Panc1 (cell line): Measurements from ENCODE around the gene RBM6. TPM values are rescaled to one million over a fixed set of nuclear protein-coding genes. Genes with fewer than 3 reads are reported as not detected.

ENCODE experiments used
- ATAC-seq: fragments of 200-7000 bp; cut with Tn5 transposase; 2 replicates; pipeline ENCODE4 v1.9.1; 2020; ENCODE audit warnings: mild to moderate bottlenecking, moderate library complexity
- BruUV-seq: library from RNA; stranded (reverse); fragments of 400-500 nt; replicated peaks from 2 replicates; lab custom pipeline; 2021; lab: Mats Ljungman, UMichigan
- CTCF ChIA-PET: fragments of 300-600 bp; sonication (Branson Sonifier 250); formaldehyde crosslinking; loops from one replicate; lab custom pipeline; 2022; ENCODE audit warnings: antibody characterized with exemption; lab: Charles Lee
- POLR2A ChIA-PET: fragments of 300-600 bp; sonication (Branson Sonifier 250); formaldehyde crosslinking; loops from one replicate; lab custom pipeline; 2022; ENCODE audit warnings: antibody characterized with exemption; lab: Charles Lee
- DNase-seq: peaks from one replicate; pipeline ENCODE4 v3.0.0-alpha.2; 2010; ENCODE audit warnings: low read depth, low spot score
- H3K27ac ChIP-seq: 2 replicates; pipeline ENCODE4 v1.5.1; 2011; ENCODE audit warnings: mild to moderate bottlenecking, low read length, inconsistent platforms
- H3K27me3 ChIP-seq: fragments of 200-500 bp; sonication (Bioruptor generic); 2 replicates; pipeline ENCODE4 v1.6.0; 2014; ENCODE audit warnings: low read length, inconsistent platforms; ENCODE audit not compliant: control insufficient read depth, insufficient read depth
- H3K36me3 ChIP-seq: fragments of 200-500 bp; sonication (Bioruptor generic); 2 replicates; pipeline ENCODE4 v1.5.1; 2014; ENCODE audit warnings: inconsistent platforms, mild to moderate bottlenecking, low read length, moderate library complexity; ENCODE audit not compliant: control insufficient read depth, insufficient read depth
- H3K4me1 ChIP-seq: 2 replicates; pipeline ENCODE4 v1.5.1; 2011; ENCODE audit warnings: inconsistent platforms, mild to moderate bottlenecking, low read length, moderate library complexity; ENCODE audit not compliant: control insufficient read depth, insufficient read depth
- H3K4me3 ChIP-seq, 2 experiments: 2 replicates each; pipeline ENCODE4 v1.5.1; 2011 to 2012; ENCODE audit warnings: low read depth in 2 of 2, low read length in 2 of 2, mild to moderate bottlenecking in 2 of 2, inconsistent platforms in 1 of 2, moderate library complexity in 1 of 2
- H3K9me3 ChIP-seq: fragments of 200-500 bp; sonication (Bioruptor generic); 2 replicates; pipeline ENCODE4 v1.5.1; 2014; ENCODE audit warnings: low read depth, mild to moderate bottlenecking, inconsistent platforms, low read length, moderate library complexity; ENCODE audit not compliant: control insufficient read depth, insufficient read depth
- POLR2AphosphoS5 ChIP-seq: IDR thresholded peaks from 2 replicates; pipeline ENCODE4 v1.6.1; 2012; ENCODE audit warnings: mild to moderate bottlenecking, low read depth, low read length, moderate library complexity
- SIN3A ChIP-seq: IDR thresholded peaks from 2 replicates; pipeline ENCODE4 v1.6.1; 2012; ENCODE audit warnings: low read depth, mild to moderate bottlenecking, low read length, moderate library complexity, borderline replicate concordance; ENCODE audit not compliant: insufficient read depth
- TCF7L2 ChIP-seq: IDR thresholded peaks from 2 replicates; pipeline ENCODE4 v1.6.1; 2011; ENCODE audit warnings: mild to moderate bottlenecking, low read depth, low read length, inconsistent platforms
- in situ Hi-C: cut with HindIII; loops from 2 replicates; pipeline ENCODE4 v1.10.0; 2016; ENCODE audit warnings: low sequenced_read_pairs, low pct_unique_long_range_greater_than_20kb
- intact Hi-C: fragments of 100-400 bp; cut with micrococcal nuclease; formaldehyde crosslinking; loops from one replicate; pipeline ENCODE4 v1.10.0; 2022; ENCODE audit not compliant: unreplicated experiment
- total RNA-seq: library from RNA; stranded (reverse); gene quantifications from one replicate; pipeline ENCODE4 v1.2.1, GENCODE V29; 2021; ENCODE audit not compliant: unreplicated experiment
- TF ChIP-seq, protein P1 (sequence below), 2 experiments: IDR thresholded peaks; 2 replicates each; pipeline ENCODE4 v1.6.1; 2011 to 2012; ENCODE audit warnings: low read depth in 2 of 2, control low read depth in 1 of 2, low read length in 1 of 2, mild to moderate bottlenecking in 1 of 2, moderate library complexity in 1 of 2; ENCODE audit not compliant: insufficient read depth in 1 of 2
- TF ChIP-seq, protein P2 (sequence below): fragments of 450-650 bp; IDR thresholded peaks from 2 replicates; pipeline ENCODE4 v1.5.1; 2017; ENCODE audit warnings: mild to moderate bottlenecking

Gene RBM6
- total RNA-seq, 1 experiment from 2014 or later = 43.6 TPM

DNA sequence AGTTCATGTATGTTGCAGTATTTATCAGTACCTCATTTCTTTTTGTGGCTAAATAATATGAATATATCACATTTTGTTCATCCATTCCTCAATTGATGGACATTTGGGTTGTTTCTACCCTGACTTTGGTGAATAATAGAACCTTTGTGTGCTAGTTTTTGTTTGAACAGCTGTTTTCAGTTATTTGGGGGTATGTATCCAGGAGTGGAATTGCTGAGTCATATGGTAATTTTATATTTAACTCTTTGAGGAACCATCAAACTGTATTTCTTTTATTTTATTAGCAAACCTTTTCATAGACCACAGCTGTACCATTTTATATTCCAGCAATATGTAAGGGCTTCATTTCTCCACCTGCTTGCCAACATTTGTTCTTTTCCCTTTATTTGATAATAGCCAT is 110.4 kb downstream of the RBM6 start:
- no peak for DNase-seq

DNA sequence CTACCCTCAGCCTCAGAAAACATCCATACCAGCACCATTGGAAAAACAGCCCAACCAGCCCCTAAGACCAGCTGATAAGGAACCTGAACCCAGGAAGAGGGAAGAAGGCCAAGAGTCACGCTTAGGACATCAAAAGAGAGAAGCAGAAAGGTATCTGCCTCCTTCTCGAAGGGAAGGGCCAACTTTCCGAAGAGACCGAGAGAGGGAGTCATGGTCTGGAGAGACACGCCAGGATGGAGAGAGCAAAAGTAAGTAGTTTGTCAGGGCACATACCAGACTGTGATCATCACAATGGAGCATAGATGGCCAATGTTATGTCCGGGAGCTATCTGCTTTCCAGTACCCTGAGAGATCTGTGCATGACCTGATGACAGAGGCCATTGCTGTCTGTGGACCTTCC is 117.8 kb downstream of the RBM6 start:
- Histone ChIP-seq H3K36me3 (peaks cover 15% of the 10 kb centered on the region), H3K4me1 (no peaks in the 10 kb centered on the region), H3K9me3 (no peaks in the 10 kb centered on the region), H3K27ac (no peak overlapping the region), H3K4me3 (no peak overlapping the region), H3K27me3 (no peaks in the 10 kb centered on the region)
- ChIA-PET POLR2A (no interaction called here), CTCF (no interaction called here)
- TF ChIP-seq, protein P1, sequence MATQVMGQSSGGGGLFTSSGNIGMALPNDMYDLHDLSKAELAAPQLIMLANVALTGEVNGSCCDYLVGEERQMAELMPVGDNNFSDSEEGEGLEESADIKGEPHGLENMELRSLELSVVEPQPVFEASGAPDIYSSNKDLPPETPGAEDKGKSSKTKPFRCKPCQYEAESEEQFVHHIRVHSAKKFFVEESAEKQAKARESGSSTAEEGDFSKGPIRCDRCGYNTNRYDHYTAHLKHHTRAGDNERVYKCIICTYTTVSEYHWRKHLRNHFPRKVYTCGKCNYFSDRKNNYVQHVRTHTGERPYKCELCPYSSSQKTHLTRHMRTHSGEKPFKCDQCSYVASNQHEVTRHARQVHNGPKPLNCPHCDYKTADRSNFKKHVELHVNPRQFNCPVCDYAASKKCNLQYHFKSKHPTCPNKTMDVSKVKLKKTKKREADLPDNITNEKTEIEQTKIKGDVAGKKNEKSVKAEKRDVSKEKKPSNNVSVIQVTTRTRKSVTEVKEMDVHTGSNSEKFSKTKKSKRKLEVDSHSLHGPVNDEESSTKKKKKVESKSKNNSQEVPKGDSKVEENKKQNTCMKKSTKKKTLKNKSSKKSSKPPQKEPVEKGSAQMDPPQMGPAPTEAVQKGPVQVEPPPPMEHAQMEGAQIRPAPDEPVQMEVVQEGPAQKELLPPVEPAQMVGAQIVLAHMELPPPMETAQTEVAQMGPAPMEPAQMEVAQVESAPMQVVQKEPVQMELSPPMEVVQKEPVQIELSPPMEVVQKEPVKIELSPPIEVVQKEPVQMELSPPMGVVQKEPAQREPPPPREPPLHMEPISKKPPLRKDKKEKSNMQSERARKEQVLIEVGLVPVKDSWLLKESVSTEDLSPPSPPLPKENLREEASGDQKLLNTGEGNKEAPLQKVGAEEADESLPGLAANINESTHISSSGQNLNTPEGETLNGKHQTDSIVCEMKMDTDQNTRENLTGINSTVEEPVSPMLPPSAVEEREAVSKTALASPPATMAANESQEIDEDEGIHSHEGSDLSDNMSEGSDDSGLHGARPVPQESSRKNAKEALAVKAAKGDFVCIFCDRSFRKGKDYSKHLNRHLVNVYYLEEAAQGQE (IDR thresholded peaks at IDR 0.05; ENCODE audit: insufficient read depth in 1 of 2, low read depth in 2 of 2, low read length in 1 of 2) = no peak
- intact Hi-C loops (no loop called here), in situ Hi-C loops (no loop called here)
- no peak for ATAC-seq
- BruUV-seq = no TSS peak
- DNase-seq = no peak

More for the DNA sequence above, 110.4 kb downstream of the RBM6 start:
- intact Hi-C loops (no loop called here), in situ Hi-C loops (no loop called here)
- no peak overlapping the region for H3K27ac ChIP-seq
- ChIA-PET POLR2A (no interaction called here), CTCF (no interaction called here)
- H3K9me3 ChIP-seq = no peaks in the 10 kb centered on the region
- no peak for ATAC-seq
- H3K4me1 ChIP-seq = no peaks in the 10 kb centered on the region
- no peaks in the 10 kb centered on the region; the same call in 1 of the 2 replicates for H3K36me3 ChIP-seq
- TF ChIP-seq, protein P2, sequence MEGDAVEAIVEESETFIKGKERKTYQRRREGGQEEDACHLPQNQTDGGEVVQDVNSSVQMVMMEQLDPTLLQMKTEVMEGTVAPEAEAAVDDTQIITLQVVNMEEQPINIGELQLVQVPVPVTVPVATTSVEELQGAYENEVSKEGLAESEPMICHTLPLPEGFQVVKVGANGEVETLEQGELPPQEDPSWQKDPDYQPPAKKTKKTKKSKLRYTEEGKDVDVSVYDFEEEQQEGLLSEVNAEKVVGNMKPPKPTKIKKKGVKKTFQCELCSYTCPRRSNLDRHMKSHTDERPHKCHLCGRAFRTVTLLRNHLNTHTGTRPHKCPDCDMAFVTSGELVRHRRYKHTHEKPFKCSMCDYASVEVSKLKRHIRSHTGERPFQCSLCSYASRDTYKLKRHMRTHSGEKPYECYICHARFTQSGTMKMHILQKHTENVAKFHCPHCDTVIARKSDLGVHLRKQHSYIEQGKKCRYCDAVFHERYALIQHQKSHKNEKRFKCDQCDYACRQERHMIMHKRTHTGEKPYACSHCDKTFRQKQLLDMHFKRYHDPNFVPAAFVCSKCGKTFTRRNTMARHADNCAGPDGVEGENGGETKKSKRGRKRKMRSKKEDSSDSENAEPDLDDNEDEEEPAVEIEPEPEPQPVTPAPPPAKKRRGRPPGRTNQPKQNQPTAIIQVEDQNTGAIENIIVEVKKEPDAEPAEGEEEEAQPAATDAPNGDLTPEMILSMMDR = no peak
- TF ChIP-seq SIN3A = no peak
- TF ChIP-seq, protein P1 (IDR thresholded peaks at IDR 0.05; ENCODE audit: insufficient read depth in 1 of 2, low read depth in 2 of 2, low read length in 1 of 2) = no peak
- TF ChIP-seq TCF7L2 = no peak
- no peak for TF ChIP-seq POLR2AphosphoS5
- H3K27me3 ChIP-seq = no peaks in the 10 kb centered on the region
- no TSS peak for BruUV-seq
- H3K4me3 ChIP-seq = no peak overlapping the region
